Panc1 (cell line): ENCODE data around the gene TTC29. TPM values are rescaled to one million over a fixed set of nuclear protein-coding genes. Genes with fewer than 3 reads are reported as not detected.

Experiments used
- ATAC-seq: fragments of 200-7000 bp; cut with Tn5 transposase; 2 replicates; pipeline ENCODE4 v1.9.1; 2020; ENCODE audit warnings: mild to moderate bottlenecking, moderate library complexity
- BruUV-seq: library from RNA; stranded (reverse); fragments of 400-500 nt; replicated peaks from 2 replicates; lab custom pipeline; 2021; lab: Mats Ljungman, UMichigan
- CTCF ChIA-PET: fragments of 300-600 bp; sonication (Branson Sonifier 250); formaldehyde crosslinking; loops from one replicate; lab custom pipeline; 2022; ENCODE audit warnings: antibody characterized with exemption; lab: Charles Lee
- POLR2A ChIA-PET: fragments of 300-600 bp; sonication (Branson Sonifier 250); formaldehyde crosslinking; loops from one replicate; lab custom pipeline; 2022; ENCODE audit warnings: antibody characterized with exemption; lab: Charles Lee
- DNase-seq: peaks from one replicate; pipeline ENCODE4 v3.0.0-alpha.2; 2010; ENCODE audit warnings: low read depth, low spot score
- H3K27ac ChIP-seq: 2 replicates; pipeline ENCODE4 v1.5.1; 2011; ENCODE audit warnings: mild to moderate bottlenecking, low read length, inconsistent platforms
- H3K27me3 ChIP-seq: fragments of 200-500 bp; sonication (Bioruptor generic); 2 replicates; pipeline ENCODE4 v1.6.0; 2014; ENCODE audit warnings: low read length, inconsistent platforms; ENCODE audit not compliant: control insufficient read depth, insufficient read depth
- H3K36me3 ChIP-seq: fragments of 200-500 bp; sonication (Bioruptor generic); 2 replicates; pipeline ENCODE4 v1.5.1; 2014; ENCODE audit warnings: inconsistent platforms, mild to moderate bottlenecking, low read length, moderate library complexity; ENCODE audit not compliant: control insufficient read depth, insufficient read depth
- H3K4me1 ChIP-seq: 2 replicates; pipeline ENCODE4 v1.5.1; 2011; ENCODE audit warnings: inconsistent platforms, mild to moderate bottlenecking, low read length, moderate library complexity; ENCODE audit not compliant: control insufficient read depth, insufficient read depth
- H3K4me3 ChIP-seq, 2 experiments: 2 replicates each; pipeline ENCODE4 v1.5.1; 2011 to 2012; ENCODE audit warnings: low read depth in 2 of 2, low read length in 2 of 2, mild to moderate bottlenecking in 2 of 2, inconsistent platforms in 1 of 2, moderate library complexity in 1 of 2
- H3K9me3 ChIP-seq: fragments of 200-500 bp; sonication (Bioruptor generic); 2 replicates; pipeline ENCODE4 v1.5.1; 2014; ENCODE audit warnings: low read depth, mild to moderate bottlenecking, inconsistent platforms, low read length, moderate library complexity; ENCODE audit not compliant: control insufficient read depth, insufficient read depth
- POLR2AphosphoS5 ChIP-seq: IDR thresholded peaks from 2 replicates; pipeline ENCODE4 v1.6.1; 2012; ENCODE audit warnings: mild to moderate bottlenecking, low read depth, low read length, moderate library complexity
- SIN3A ChIP-seq: IDR thresholded peaks from 2 replicates; pipeline ENCODE4 v1.6.1; 2012; ENCODE audit warnings: low read depth, mild to moderate bottlenecking, low read length, moderate library complexity, borderline replicate concordance; ENCODE audit not compliant: insufficient read depth
- TCF7L2 ChIP-seq: IDR thresholded peaks from 2 replicates; pipeline ENCODE4 v1.6.1; 2011; ENCODE audit warnings: mild to moderate bottlenecking, low read depth, low read length, inconsistent platforms
- in situ Hi-C: cut with HindIII; loops from 2 replicates; pipeline ENCODE4 v1.10.0; 2016; ENCODE audit warnings: low sequenced_read_pairs, low pct_unique_long_range_greater_than_20kb
- intact Hi-C: fragments of 100-400 bp; cut with micrococcal nuclease; formaldehyde crosslinking; loops from one replicate; pipeline ENCODE4 v1.10.0; 2022; ENCODE audit not compliant: unreplicated experiment
- total RNA-seq: library from RNA; stranded (reverse); gene quantifications from one replicate; pipeline ENCODE4 v1.2.1, GENCODE V29; 2021; ENCODE audit not compliant: unreplicated experiment
- TF ChIP-seq, protein P1 (sequence below): fragments of 450-650 bp; IDR thresholded peaks from 2 replicates; pipeline ENCODE4 v1.5.1; 2017; ENCODE audit warnings: mild to moderate bottlenecking
- TF ChIP-seq, protein P2 (sequence below), 2 experiments: IDR thresholded peaks; 2 replicates each; pipeline ENCODE4 v1.6.1; 2011 to 2012; ENCODE audit warnings: low read depth in 2 of 2, control low read depth in 1 of 2, low read length in 1 of 2, mild to moderate bottlenecking in 1 of 2, moderate library complexity in 1 of 2; ENCODE audit not compliant: insufficient read depth in 1 of 2

The TTC29 gene
- total RNA-seq, 1 experiment from 2014 or later, result not detected

DNA sequence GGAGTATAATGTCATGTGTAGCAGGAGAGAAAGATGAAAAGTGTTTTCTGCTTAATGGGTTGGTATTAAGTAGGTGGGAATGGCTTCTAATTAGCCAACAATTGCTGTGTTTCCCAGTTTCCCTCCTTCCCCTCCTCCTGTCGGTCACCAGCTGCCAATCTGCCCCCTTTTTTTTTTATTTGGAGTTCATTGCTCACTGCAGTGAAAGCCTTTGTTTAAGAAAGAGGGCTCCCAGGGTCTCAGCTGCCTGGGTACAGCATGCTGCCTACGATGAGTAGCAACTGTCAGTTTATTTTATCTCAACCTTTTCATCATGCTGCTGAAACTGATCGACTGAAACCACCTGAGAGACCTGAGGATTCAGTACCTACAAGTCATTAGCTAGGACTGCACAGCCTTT is 157.9 kb downstream of the TTC29 start:
- POLR2A ChIA-PET, result no interaction called here
- in situ Hi-C loops, result no loop called here
- H3K27ac ChIP-seq, result no peak overlapping the region
- no peaks in the 10 kb centered on the region for H3K27me3 ChIP-seq
- no peaks in the 10 kb centered on the region for H3K4me1 ChIP-seq
- TF ChIP-seq SIN3A (no peak), TCF7L2 (no peak), POLR2AphosphoS5 (no peak)
- TF ChIP-seq, protein P1, sequence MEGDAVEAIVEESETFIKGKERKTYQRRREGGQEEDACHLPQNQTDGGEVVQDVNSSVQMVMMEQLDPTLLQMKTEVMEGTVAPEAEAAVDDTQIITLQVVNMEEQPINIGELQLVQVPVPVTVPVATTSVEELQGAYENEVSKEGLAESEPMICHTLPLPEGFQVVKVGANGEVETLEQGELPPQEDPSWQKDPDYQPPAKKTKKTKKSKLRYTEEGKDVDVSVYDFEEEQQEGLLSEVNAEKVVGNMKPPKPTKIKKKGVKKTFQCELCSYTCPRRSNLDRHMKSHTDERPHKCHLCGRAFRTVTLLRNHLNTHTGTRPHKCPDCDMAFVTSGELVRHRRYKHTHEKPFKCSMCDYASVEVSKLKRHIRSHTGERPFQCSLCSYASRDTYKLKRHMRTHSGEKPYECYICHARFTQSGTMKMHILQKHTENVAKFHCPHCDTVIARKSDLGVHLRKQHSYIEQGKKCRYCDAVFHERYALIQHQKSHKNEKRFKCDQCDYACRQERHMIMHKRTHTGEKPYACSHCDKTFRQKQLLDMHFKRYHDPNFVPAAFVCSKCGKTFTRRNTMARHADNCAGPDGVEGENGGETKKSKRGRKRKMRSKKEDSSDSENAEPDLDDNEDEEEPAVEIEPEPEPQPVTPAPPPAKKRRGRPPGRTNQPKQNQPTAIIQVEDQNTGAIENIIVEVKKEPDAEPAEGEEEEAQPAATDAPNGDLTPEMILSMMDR, result no peak
- TF ChIP-seq, protein P2, sequence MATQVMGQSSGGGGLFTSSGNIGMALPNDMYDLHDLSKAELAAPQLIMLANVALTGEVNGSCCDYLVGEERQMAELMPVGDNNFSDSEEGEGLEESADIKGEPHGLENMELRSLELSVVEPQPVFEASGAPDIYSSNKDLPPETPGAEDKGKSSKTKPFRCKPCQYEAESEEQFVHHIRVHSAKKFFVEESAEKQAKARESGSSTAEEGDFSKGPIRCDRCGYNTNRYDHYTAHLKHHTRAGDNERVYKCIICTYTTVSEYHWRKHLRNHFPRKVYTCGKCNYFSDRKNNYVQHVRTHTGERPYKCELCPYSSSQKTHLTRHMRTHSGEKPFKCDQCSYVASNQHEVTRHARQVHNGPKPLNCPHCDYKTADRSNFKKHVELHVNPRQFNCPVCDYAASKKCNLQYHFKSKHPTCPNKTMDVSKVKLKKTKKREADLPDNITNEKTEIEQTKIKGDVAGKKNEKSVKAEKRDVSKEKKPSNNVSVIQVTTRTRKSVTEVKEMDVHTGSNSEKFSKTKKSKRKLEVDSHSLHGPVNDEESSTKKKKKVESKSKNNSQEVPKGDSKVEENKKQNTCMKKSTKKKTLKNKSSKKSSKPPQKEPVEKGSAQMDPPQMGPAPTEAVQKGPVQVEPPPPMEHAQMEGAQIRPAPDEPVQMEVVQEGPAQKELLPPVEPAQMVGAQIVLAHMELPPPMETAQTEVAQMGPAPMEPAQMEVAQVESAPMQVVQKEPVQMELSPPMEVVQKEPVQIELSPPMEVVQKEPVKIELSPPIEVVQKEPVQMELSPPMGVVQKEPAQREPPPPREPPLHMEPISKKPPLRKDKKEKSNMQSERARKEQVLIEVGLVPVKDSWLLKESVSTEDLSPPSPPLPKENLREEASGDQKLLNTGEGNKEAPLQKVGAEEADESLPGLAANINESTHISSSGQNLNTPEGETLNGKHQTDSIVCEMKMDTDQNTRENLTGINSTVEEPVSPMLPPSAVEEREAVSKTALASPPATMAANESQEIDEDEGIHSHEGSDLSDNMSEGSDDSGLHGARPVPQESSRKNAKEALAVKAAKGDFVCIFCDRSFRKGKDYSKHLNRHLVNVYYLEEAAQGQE (IDR thresholded peaks at IDR 0.05; ENCODE audit: insufficient read depth in 1 of 2, low read depth in 2 of 2, low read length in 1 of 2), result no peak
- no peak for ATAC-seq
- CTCF ChIA-PET, result no interaction called here
- no peaks in the 10 kb centered on the region for H3K36me3 ChIP-seq
- no peaks in the 10 kb centered on the region for H3K9me3 ChIP-seq
- intact Hi-C loops, result no loop called here
- H3K4me3 ChIP-seq, result no peak overlapping the region
- no TSS peak for BruUV-seq
- no peak for DNase-seq

DNA sequence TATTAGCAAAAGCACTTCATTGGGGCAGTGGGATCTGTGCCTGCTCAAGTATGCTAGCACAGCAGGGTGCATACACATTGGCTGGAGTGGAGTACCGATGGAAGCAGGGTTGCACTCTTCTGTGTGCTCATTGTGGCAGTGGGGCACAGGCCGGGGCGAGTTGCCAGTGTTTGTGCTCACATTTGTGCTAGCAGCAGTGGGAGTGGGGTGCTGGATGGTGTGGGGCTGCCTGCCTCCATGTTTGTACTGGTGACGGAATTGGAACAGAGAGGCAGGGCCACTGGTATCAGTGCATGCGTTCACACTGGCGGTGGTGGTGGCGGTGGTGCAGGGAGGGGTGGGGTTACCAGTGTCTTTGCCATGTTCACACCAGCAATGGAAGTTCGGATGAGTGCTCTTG is 169.0 kb downstream of the TTC29 start:
- H3K4me3 ChIP-seq, result no peak overlapping the region
- ATAC-seq (no peak), DNase-seq (no peak)
- H3K9me3 ChIP-seq, result no peaks in the 10 kb centered on the region
- H3K36me3 ChIP-seq, result no peaks in the 10 kb centered on the region
- TF ChIP-seq, protein P1, result no peak
- no peak for TF ChIP-seq TCF7L2
- no peak for TF ChIP-seq SIN3A
- no peak for TF ChIP-seq POLR2AphosphoS5
- TF ChIP-seq, protein P2 (IDR thresholded peaks at IDR 0.05; ENCODE audit: insufficient read depth in 1 of 2, low read depth in 2 of 2, low read length in 1 of 2), result no peak
- POLR2A ChIA-PET, result no interaction called here
- in situ Hi-C loops, result no loop called here
- H3K27ac ChIP-seq, result no peak overlapping the region
- intact Hi-C loops, result no loop called here
- no peaks in the 10 kb centered on the region for H3K4me1 ChIP-seq
- CTCF ChIA-PET, result no interaction called here
- H3K27me3 ChIP-seq, result no peaks in the 10 kb centered on the region
- BruUV-seq, result no TSS peak
